OCI-LY7 (cell line): ENCODE results near the gene ANKS1B. TPM values are rescaled to one million over a fixed set of nuclear protein-coding genes. Genes with fewer than 3 reads are reported as not detected.

Experiments used
- BruUV-seq: library from RNA; stranded (reverse); fragments of 400-500 nt; replicated peaks from 2 replicates; lab custom pipeline; 2021; lab: Mats Ljungman, UMichigan
- CTCF ChIA-PET: fragments of 300-600 bp; sonication (Branson Sonifier 250); formaldehyde crosslinking; loops from one replicate; lab custom pipeline; 2022; ENCODE audit warnings: antibody characterized with exemption; ENCODE audit not compliant: unreplicated experiment; lab: Charles Lee
- POLR2A ChIA-PET: fragments of 300-600 bp; sonication (Branson Sonifier 250); formaldehyde crosslinking; loops from one replicate; lab custom pipeline; 2022; ENCODE audit warnings: antibody characterized with exemption; lab: Charles Lee
- DNase-seq: peaks from one replicate; pipeline ENCODE4 v3.0.0-alpha.2; 2015; ENCODE audit warnings: low spot score
- H2AFZ ChIP-seq: fragments of 200-600 bp; sonication (generic), shearing (Covaris generic); 2 replicates; pipeline ENCODE4 v1.6.1; 2014; ENCODE audit warnings: mild to moderate bottlenecking, antibody characterized with exemption, low read length, moderate library complexity
- H3K27ac ChIP-seq: fragments of 200-600 bp; sonication (generic); 2 replicates; pipeline ENCODE4 v1.5.1; 2014; ENCODE audit warnings: mixed run types, low read depth, mild to moderate bottlenecking, moderate library complexity, low read length, inconsistent platforms; ENCODE audit not compliant: poor library complexity, severe bottlenecking
- H3K36me3 ChIP-seq: fragments of 200-600 bp; sonication (generic); 2 replicates; pipeline ENCODE4 v1.6.1; 2014; ENCODE audit warnings: mild to moderate bottlenecking, antibody characterized with exemption, low read length, moderate library complexity, mixed read lengths; ENCODE audit not compliant: insufficient read depth
- H3K4me1 ChIP-seq: fragments of 200-600 bp; sonication (generic); 2 replicates; pipeline ENCODE4 v1.5.1; 2014; ENCODE audit warnings: mild to moderate bottlenecking, low read length; ENCODE audit not compliant: insufficient read depth, poor library complexity, severe bottlenecking
- H3K4me2 ChIP-seq: fragments of 200-600 bp; sonication (generic); 2 replicates; pipeline ENCODE4 v1.6.1; 2014; ENCODE audit warnings: mild to moderate bottlenecking, low read length
- H3K4me3 ChIP-seq: fragments of 200-600 bp; sonication (generic); 2 replicates; pipeline ENCODE4 v1.5.1; 2014; ENCODE audit warnings: mild to moderate bottlenecking, low read depth, low read length; ENCODE audit not compliant: poor library complexity, severe bottlenecking
- H3K79me2 ChIP-seq: fragments of 200-600 bp; sonication (generic); 2 replicates; pipeline ENCODE4 v1.6.1; 2016; ENCODE audit warnings: low read depth, mild to moderate bottlenecking, low read length, moderate library complexity, mixed read lengths; ENCODE audit not compliant: insufficient read depth
- H3K9me2 ChIP-seq: fragments of 200-600 bp; sonication (generic); 2 replicates; pipeline ENCODE4 v1.6.1; 2016; ENCODE audit warnings: mild to moderate bottlenecking, low read length, mixed read lengths; ENCODE audit not compliant: insufficient read depth
- H3K9me3 ChIP-seq: fragments of 200-600 bp; sonication (generic); 2 replicates; pipeline ENCODE4 v1.6.1; 2014; ENCODE audit warnings: mild to moderate bottlenecking, mixed run types, low read length, mixed read lengths
- H4K20me1 ChIP-seq: fragments of 200-600 bp; sonication (generic); 2 replicates; pipeline ENCODE4 v1.6.1; 2014; ENCODE audit warnings: mild to moderate bottlenecking, antibody characterized with exemption, low read length, moderate library complexity, mixed read lengths; ENCODE audit not compliant: insufficient read depth
- EZH2phosphoT487 ChIP-seq: fragments of 200-600 bp; sonication (generic); IDR thresholded peaks from 2 replicates; pipeline ENCODE4 v1.6.1; 2018; ENCODE audit warnings: low read depth, borderline replicate concordance, mild to moderate bottlenecking, mixed run types, antibody characterized with exemption, low read length, moderate library complexity, mixed read lengths
- intact Hi-C: fragments of 100-400 bp; cut with micrococcal nuclease; formaldehyde crosslinking; loops from one replicate; pipeline ENCODE4 v1.10.0; 2022; ENCODE audit not compliant: unreplicated experiment
- total RNA-seq, 2 experiments: library from RNA; depleted of rRNA in 1 of 2; stranded (reverse); fragments of >200 nt in 1 of 2; shearing (Covaris generic) in 1 of 2; gene quantifications; 2 replicates each; pipeline ENCODE4 v1.2.3, GENCODE V29; 2014 to 2022
- TF ChIP-seq, protein P1 (sequence below): fragments of 200-600 bp; sonication (generic); conservative IDR thresholded peaks from 2 replicates; pipeline ENCODE4 v1.5.1; 2014; ENCODE audit warnings: mild to moderate bottlenecking, antibody characterized with exemption, low read length, moderate library complexity, mixed read lengths

Gene ANKS1B
- total RNA-seq, 2 experiments from 2014 or later = 2.9 to 6.0 TPM

DNA sequence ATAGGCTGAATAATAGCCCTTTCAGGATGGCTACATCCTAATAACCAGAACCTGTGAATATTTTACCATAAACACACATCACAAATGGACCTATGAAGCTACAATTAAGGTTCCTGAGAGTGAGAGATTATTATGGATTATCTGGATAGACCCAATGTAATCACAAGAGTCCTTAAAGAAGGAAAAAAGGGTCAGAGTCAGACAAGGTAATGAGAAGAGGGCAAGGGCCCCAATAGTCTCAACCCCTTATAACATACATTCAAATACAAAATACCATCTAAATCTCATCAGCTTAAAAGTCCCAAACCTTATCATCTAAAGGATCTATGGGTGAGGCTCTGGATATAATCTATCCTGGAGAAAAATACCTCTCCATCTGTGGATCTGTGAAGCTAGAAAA lies 272.5 kb downstream of the ANKS1B start:
- no peak for TF ChIP-seq EZH2phosphoT487
- TF ChIP-seq, protein P1, sequence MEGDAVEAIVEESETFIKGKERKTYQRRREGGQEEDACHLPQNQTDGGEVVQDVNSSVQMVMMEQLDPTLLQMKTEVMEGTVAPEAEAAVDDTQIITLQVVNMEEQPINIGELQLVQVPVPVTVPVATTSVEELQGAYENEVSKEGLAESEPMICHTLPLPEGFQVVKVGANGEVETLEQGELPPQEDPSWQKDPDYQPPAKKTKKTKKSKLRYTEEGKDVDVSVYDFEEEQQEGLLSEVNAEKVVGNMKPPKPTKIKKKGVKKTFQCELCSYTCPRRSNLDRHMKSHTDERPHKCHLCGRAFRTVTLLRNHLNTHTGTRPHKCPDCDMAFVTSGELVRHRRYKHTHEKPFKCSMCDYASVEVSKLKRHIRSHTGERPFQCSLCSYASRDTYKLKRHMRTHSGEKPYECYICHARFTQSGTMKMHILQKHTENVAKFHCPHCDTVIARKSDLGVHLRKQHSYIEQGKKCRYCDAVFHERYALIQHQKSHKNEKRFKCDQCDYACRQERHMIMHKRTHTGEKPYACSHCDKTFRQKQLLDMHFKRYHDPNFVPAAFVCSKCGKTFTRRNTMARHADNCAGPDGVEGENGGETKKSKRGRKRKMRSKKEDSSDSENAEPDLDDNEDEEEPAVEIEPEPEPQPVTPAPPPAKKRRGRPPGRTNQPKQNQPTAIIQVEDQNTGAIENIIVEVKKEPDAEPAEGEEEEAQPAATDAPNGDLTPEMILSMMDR = no peak
- Histone ChIP-seq H3K4me2 (no peak overlapping the region), H3K79me2 (no peaks in the 10 kb centered on the region), H3K36me3 (no peaks in the 10 kb centered on the region), H2AFZ (no peak overlapping the region), H3K4me1 (no peaks in the 10 kb centered on the region), H3K9me2 (no peaks in the 10 kb centered on the region), H3K27ac (no peak overlapping the region), H3K4me3 (no peak overlapping the region), H4K20me1 (no peaks in the 10 kb centered on the region), H3K9me3 (no peaks in the 10 kb centered on the region)
- intact Hi-C loops = no loop called here
- ChIA-PET POLR2A (interaction anchor here (0.6 kb wide), 1 partner anchor 40 kb away, joined by 6 read pairs; no protein-coding TSS in a partner anchor), CTCF (no interaction called here)
- no TSS peak for BruUV-seq
- no peak for DNase-seq

DNA sequence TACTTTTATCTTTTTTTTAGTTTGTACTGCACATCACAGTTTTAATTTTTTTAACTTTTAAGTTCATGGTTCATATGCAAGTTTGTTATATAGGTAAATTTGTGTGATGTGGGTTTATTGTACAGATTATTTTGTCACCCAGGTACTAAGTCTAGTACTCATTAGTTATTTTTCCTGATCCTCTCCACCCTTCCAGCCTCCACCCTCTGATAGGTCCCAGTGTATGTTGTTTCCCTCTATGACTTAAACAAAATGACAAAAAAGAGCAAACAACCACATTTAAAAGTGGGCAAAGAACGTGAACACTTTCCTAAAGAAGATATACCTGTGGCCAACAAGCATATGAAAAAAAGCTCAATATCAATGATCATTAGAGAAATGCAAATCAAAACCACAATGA lies 273.5 kb downstream of the ANKS1B start:
- no peak overlapping the region for H3K27ac ChIP-seq
- no peak overlapping the region for H2AFZ ChIP-seq
- H4K20me1 ChIP-seq = no peaks in the 10 kb centered on the region
- BruUV-seq = no TSS peak
- intact Hi-C loops = no loop called here
- no peak overlapping the region for H3K4me2 ChIP-seq
- H3K9me3 ChIP-seq = no peaks in the 10 kb centered on the region
- H3K4me3 ChIP-seq = no peak overlapping the region
- no peaks in the 10 kb centered on the region for H3K4me1 ChIP-seq
- no peak for DNase-seq
- H3K9me2 ChIP-seq = no peaks in the 10 kb centered on the region
- no peaks in the 10 kb centered on the region for H3K79me2 ChIP-seq
- TF ChIP-seq, protein P1 = no peak
- no peak for TF ChIP-seq EZH2phosphoT487
- H3K36me3 ChIP-seq = no peaks in the 10 kb centered on the region
- POLR2A ChIA-PET = interaction anchor here (0.6 to 1.8 kb wide), 3 partner anchors 15 to 65 kb away, joined by 3 to 5 read pairs (median 3); no protein-coding TSS in a partner anchor
- CTCF ChIA-PET = no interaction called here

DNA sequence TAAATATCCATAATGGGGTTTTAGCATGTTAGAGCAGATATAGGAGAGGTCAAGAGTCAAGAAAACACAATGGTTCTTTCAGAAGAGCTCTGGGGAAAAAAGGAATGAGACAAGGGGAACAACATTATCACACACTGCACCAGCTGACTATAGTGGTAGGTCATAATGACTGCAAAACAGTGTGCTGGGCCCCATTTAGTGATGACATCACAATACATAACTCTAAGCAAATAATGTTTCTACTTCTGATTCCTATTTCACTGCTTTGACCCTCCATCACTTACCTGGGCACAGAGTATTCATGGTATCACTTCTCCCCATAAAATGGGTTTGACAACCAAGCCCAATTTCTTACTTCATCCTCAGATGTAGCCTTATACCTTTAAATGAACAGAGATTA lies 275.1 kb downstream of the ANKS1B start:
- H3K9me3 ChIP-seq = no peaks in the 10 kb centered on the region
- intact Hi-C loops = no loop called here
- H2AFZ ChIP-seq = no peak overlapping the region
- no peaks in the 10 kb centered on the region for H3K36me3 ChIP-seq
- no peak overlapping the region for H3K27ac ChIP-seq
- H4K20me1 ChIP-seq = no peaks in the 10 kb centered on the region
- no TSS peak for BruUV-seq
- H3K79me2 ChIP-seq = no peaks in the 10 kb centered on the region
- H3K4me3 ChIP-seq = no peak overlapping the region
- no peak for TF ChIP-seq EZH2phosphoT487
- TF ChIP-seq, protein P1 = no peak
- CTCF ChIA-PET = no interaction called here
- H3K9me2 ChIP-seq = no peaks in the 10 kb centered on the region
- H3K4me2 ChIP-seq = no peak overlapping the region
- POLR2A ChIA-PET = interaction anchor here (0.6 to 1.8 kb wide), 4 partner anchors 10 to 761 kb away, joined by 3 to 5 read pairs (median 3); no protein-coding TSS in a partner anchor
- no peaks in the 10 kb centered on the region for H3K4me1 ChIP-seq
- no peak for DNase-seq
